ENCODE data around the gene GYS2. TPM values are rescaled to one million over a fixed set of nuclear protein-coding genes. Genes with fewer than 3 reads are reported as not detected.

GYS2 gene
- total RNA-seq, 1 donor from 2014 or later = not detected

- Mint-ChIP-seq H3K4me1 (ENCODE audit: low read depth) (peaks cover 1% of the 10 kb centered on the region), H3K27me3 (no peaks in the 10 kb centered on the region), H3K4me3 (ENCODE audit: low read depth) (no peak overlapping the region), H3K9me3 (ENCODE audit: low read depth) (no peaks in the 10 kb centered on the region), H3K27ac (no peak overlapping the region), H3K36me3 (ENCODE audit: insufficient read depth) (peaks cover 4% of the 10 kb centered on the region)
- TF ChIP-seq CTCF (IDR thresholded peaks at IDR 0.05; ENCODE audit: unreplicated experiment) = no peak
- no peak for DNase-seq (ENCODE audit: low spot score, unreplicated experiment)
Measured at GRCh38 chr12:21516281-21516680, 88.4 kb downstream of the GYS2 start.

- H3K36me3 Mint-ChIP-seq (ENCODE audit: insufficient read depth) = peaks cover 16% of the 10 kb centered on the region
- no peak overlapping the region for H3K27ac Mint-ChIP-seq
- no peak for TF ChIP-seq CTCF (IDR thresholded peaks at IDR 0.05; ENCODE audit: unreplicated experiment)
- no peaks in the 10 kb centered on the region for H3K9me3 Mint-ChIP-seq (ENCODE audit: low read depth)
- H3K4me3 Mint-ChIP-seq (ENCODE audit: low read depth) = no peak overlapping the region
- no peaks in the 10 kb centered on the region for H3K27me3 Mint-ChIP-seq
- no peaks in the 10 kb centered on the region for H3K4me1 Mint-ChIP-seq (ENCODE audit: low read depth)
- DNase-seq (ENCODE audit: low spot score, unreplicated experiment) = no peak
Measured at GRCh38 chr12:21509768-21510167, 94.9 kb downstream of the GYS2 start.

- TF ChIP-seq CTCF (IDR thresholded peaks at IDR 0.05; ENCODE audit: unreplicated experiment) = no peak
- no peaks in the 10 kb centered on the region for H3K27me3 Mint-ChIP-seq
- DNase-seq (ENCODE audit: low spot score, unreplicated experiment) = no peak
- H3K36me3 Mint-ChIP-seq (ENCODE audit: insufficient read depth) = peaks cover 14% of the 10 kb centered on the region
- H3K27ac Mint-ChIP-seq = no peak overlapping the region
- H3K4me1 Mint-ChIP-seq (ENCODE audit: low read depth) = peaks cover 2% of the 10 kb centered on the region
- H3K9me3 Mint-ChIP-seq (ENCODE audit: low read depth) = no peaks in the 10 kb centered on the region
- no peak overlapping the region for H3K4me3 Mint-ChIP-seq (ENCODE audit: low read depth)
Measured at GRCh38 chr12:21507849-21508248, 96.8 kb downstream of the GYS2 start.

GRCh38 chr12:21505888-21506287 is 98.8 kb downstream of the GYS2 start:
- H3K36me3 Mint-ChIP-seq (ENCODE audit: insufficient read depth) = peaks cover 12% of the 10 kb centered on the region
- TF ChIP-seq CTCF (IDR thresholded peaks at IDR 0.05; ENCODE audit: unreplicated experiment) = no peak
- H3K4me1 Mint-ChIP-seq (ENCODE audit: low read depth) = peaks cover 7% of the 10 kb centered on the region
- no peak for DNase-seq (ENCODE audit: low spot score, unreplicated experiment)
- H3K27me3 Mint-ChIP-seq = no peaks in the 10 kb centered on the region
- no peak overlapping the region for H3K4me3 Mint-ChIP-seq (ENCODE audit: low read depth)
- no peak overlapping the region for H3K27ac Mint-ChIP-seq
- no peaks in the 10 kb centered on the region for H3K9me3 Mint-ChIP-seq (ENCODE audit: low read depth)

- Mint-ChIP-seq H3K27ac (no peak overlapping the region), H3K9me3 (ENCODE audit: low read depth) (no peaks in the 10 kb centered on the region), H3K36me3 (ENCODE audit: insufficient read depth) (peaks cover 2% of the 10 kb centered on the region), H3K27me3 (no peaks in the 10 kb centered on the region), H3K4me1 (ENCODE audit: low read depth) (peaks cover 7% of the 10 kb centered on the region), H3K4me3 (ENCODE audit: low read depth) (no peak overlapping the region)
- no peak for DNase-seq (ENCODE audit: low spot score, unreplicated experiment)
- no peak for TF ChIP-seq CTCF (IDR thresholded peaks at IDR 0.05; ENCODE audit: unreplicated experiment)
Measured at GRCh38 chr12:21502872-21503271, 101.8 kb downstream of the GYS2 start.
